SU-DHL-6 (cell line): ENCODE results near the gene CCDC167.

ENCODE experiments used
- CTCF ChIP-seq: fragments of 200-600 bp; sonication (generic); IDR thresholded peaks from one replicate; pipeline ENCODE4 v1.5.1; 2017; ENCODE audit warnings: antibody characterized with exemption, mild to moderate bottlenecking, low read length, moderate library complexity; ENCODE audit not compliant: insufficient read depth, poor library complexity, severe bottlenecking
- EZH2phosphoT487 ChIP-seq: fragments of 200-600 bp; sonication (generic), shearing (Covaris generic); conservative IDR thresholded peaks from 2 replicates; pipeline ENCODE4 v1.6.1; 2018; ENCODE audit warnings: mild to moderate bottlenecking, antibody characterized with exemption, low read length, moderate library complexity, mixed read lengths

GRCh38 chr6:37500294-37500608 is 558 bp upstream of the CCDC167 start:
- TF ChIP-seq CTCF (no peak), EZH2phosphoT487 (no peak)
